HG03280 (cell line): Measurements from ENCODE around the gene SELENOO.

Source experiments
- ATAC-seq: cut with Tn5 transposase; IDR thresholded peaks from one replicate; pipeline ENCODE4 v1.9.1; 2021; ENCODE audit warnings: mild to moderate bottlenecking, moderate library complexity; ENCODE audit not compliant: unreplicated experiment

The SELENOO gene

GRCh38 chr22:50216055-50216683 lies 15.4 kb downstream of the SELENOO start:
- no peak for ATAC-seq

- ATAC-seq, result no peak
These were observed 16.1 kb downstream of the SELENOO start for GRCh38 chr22:50216684-50217520.

DNA sequence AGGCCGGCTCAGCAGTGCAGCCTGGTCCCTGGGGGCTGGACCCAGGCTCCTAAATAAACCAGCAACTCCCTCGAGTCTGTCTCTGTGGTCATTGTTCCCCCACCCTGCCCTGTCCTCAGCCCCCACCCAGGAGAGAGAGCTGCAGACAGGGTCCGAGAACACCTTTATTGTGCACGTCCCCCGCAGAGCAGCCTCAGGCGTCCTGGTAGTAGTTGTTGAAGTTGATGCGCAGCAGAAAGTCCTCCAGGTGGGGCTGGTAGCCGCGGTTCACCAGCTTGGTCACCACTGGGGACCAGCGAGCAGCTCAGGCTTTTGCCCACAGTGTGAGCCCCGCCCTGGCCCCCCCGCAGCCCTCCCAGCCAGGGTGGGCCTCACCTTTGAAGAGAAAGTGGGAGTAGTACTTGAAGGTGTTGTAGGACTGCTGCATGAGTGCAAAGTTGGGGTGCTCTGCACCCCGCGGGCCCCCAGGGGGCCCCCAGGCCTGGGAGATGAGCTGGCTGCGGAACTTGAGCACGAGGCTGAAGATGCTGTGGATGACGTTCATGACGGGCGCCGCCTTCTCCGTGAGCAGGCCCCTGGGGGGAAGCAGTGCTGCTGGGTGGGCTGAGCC lies 16.8 kb downstream of the SELENOO start:
- ATAC-seq, result no peak

GRCh38 chr22:50218153-50218995 lies 17.6 kb downstream of the SELENOO start:
- no peak for ATAC-seq

- no peak for ATAC-seq
These were observed 18.4 kb downstream of the SELENOO start for GRCh38 chr22:50218996-50219727.

- no peak for ATAC-seq
These were observed 19.2 kb downstream of the SELENOO start for GRCh38 chr22:50219800-50220602.

DNA sequence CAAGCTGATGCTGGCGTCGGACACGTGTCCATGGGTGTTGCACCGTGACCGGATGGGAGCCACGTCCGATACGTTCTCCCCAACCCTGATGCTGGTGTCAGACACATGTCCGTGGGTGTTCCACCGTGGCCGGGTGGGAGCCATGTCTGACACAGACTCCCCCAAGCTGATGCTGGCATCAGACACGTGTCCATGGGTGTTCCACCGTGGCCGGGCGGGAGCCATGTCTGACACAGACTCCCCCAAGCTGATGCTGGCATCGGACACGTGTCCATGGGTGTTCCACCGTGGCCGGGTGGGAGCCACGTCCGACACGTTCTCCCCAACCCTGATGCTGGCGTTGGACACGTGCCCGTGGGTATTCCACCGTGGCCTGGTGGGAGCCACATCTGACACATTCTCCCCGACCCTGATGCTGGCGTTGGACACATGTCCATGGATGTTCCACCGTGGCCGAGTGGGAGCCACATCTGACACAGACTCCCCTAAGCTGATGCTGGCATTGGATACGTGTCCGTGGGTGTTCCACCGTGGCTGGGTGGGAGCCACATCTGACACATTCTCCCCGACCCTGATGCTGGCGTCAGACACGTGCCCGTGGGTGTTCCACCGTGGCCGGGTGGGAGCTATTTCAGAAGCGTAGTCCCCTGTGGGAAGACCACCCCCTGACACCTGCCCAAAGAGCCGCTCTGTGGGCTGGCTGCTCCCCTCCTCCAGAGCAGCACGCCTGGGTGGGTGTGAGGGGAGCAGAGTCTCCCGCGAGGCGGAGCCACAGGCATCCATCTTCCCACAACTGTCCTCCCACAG lies 20.0 kb downstream of the SELENOO start:
- no peak for ATAC-seq

GRCh38 chr22:50221410-50222300 lies 20.8 kb downstream of the SELENOO start:
- ATAC-seq, result no peak

GRCh38 chr22:50222508-50222907 lies 21.7 kb downstream of the SELENOO start:
- ATAC-seq, result no peak

- ATAC-seq, result no peak
These were observed 23.3 kb downstream of the SELENOO start for GRCh38 chr22:50224071-50224470.

GRCh38 chr22:50225200-50225969 lies 24.6 kb downstream of the SELENOO start:
- no peak for ATAC-seq

DNA sequence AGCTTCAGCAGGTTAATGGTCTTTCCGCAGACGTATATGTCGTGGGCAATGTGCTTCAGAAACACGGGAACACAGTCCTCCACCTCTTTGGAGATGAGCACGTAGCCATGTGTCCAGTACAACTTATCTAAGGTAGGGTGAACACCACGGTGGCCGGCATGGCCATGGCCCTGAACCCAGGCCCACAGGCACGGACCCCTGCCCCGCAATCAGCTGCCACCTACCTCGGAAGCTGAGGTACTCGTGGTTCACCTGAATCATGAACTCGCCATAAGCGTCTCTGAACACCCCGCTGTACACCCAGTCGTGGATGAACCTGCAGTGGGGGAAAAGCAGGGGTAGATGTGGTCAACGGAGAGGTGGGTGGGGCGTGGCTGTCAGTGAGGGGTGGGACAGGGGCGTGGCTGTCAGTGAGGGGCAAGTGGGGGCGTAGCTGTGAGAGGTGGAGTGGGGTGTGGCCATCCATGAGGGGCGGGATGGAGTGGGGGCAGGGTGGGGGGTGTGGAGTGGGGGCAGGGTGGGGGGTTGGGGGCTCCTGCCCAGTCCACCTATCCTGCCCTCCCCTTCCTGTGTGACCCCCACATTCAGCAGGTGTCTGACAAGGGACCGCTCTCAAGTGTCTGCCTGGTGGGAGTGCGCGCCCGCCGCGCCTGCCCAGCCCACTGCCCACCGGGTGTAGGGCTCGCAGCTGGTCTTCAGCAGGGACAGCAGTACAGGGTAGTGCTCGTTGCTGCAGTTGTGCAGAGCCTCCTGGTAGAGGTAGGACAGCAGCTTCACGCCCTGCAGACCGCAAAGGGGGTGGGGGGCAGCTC lies 25.5 kb downstream of the SELENOO start:
- ATAC-seq, result no peak

GRCh38 chr22:50226875-50227165 lies 26.0 kb downstream of the SELENOO start:
- no peak for ATAC-seq

DNA sequence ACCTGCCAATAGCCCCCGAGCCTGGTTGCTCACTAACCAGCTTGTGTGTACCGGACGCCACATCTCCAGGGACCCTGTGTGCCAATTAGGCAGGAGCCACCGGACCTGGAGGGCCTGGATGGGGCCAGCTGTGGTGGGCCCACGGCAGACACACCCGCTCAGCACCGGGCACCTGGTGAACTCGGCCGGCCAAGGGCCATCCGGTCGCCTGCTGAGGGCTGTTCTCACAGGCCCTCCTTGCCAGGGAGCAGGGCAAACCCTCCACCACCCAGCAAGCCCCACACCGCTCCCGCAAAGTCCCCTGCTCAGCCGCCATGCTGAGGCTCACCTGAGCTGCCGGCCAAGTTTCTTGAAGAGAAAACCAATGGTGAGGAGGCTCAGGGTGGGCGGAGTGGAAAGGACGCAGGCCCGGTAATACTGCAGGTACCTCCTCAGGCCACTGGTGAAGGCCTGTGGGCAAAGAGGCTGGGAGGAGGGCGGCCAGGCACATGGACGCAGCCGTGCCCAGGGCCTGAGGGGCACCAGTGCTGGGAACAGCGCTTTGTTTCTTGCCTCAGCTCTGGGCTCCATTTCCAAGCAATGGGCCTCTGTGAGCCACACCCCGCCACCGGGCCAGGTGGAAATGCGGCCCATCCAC lies 26.9 kb downstream of the SELENOO start:
- ATAC-seq, result no peak

- ATAC-seq, result no peak
These were observed 27.6 kb downstream of the SELENOO start for GRCh38 chr22:50228366-50228765.

DNA sequence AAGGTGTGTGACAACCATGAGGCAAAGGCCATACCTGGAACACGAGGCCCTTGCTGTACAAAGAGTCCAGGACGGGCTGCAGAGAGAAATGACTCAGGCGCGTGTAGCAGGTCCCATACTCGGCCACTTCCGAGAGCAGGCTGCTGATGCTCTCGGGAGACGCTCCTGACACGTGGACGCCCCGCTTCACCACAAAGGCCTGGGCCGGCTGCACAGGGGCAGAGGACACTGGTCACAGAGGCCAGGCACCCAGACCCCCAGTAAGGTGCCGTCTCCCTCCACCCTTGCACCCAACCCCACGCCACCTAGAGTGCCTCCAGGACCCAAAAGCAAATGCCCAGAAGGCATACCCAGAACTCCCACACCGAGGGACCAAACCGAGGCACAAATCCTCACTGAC lies 28.6 kb downstream of the SELENOO start:
- ATAC-seq, result no peak
